Panc1 (cell line): Measurements from ENCODE around the gene SOX12. TPM values are rescaled to one million over a fixed set of nuclear protein-coding genes. Genes with fewer than 3 reads are reported as not detected.

Experiments used
- ATAC-seq: fragments of 200-7000 bp; cut with Tn5 transposase; 2 replicates; pipeline ENCODE4 v1.9.1; 2020; ENCODE audit warnings: mild to moderate bottlenecking, moderate library complexity
- BruUV-seq: library from RNA; stranded (reverse); fragments of 400-500 nt; replicated peaks from 2 replicates; lab custom pipeline; 2021; lab: Mats Ljungman, UMichigan
- CTCF ChIA-PET: fragments of 300-600 bp; sonication (Branson Sonifier 250); formaldehyde crosslinking; loops from one replicate; lab custom pipeline; 2022; ENCODE audit warnings: antibody characterized with exemption; lab: Charles Lee
- POLR2A ChIA-PET: fragments of 300-600 bp; sonication (Branson Sonifier 250); formaldehyde crosslinking; loops from one replicate; lab custom pipeline; 2022; ENCODE audit warnings: antibody characterized with exemption; lab: Charles Lee
- DNase-seq: peaks from one replicate; pipeline ENCODE4 v3.0.0-alpha.2; 2010; ENCODE audit warnings: low read depth, low spot score
- H3K27ac ChIP-seq: 2 replicates; pipeline ENCODE4 v1.5.1; 2011; ENCODE audit warnings: mild to moderate bottlenecking, low read length, inconsistent platforms
- H3K27me3 ChIP-seq: fragments of 200-500 bp; sonication (Bioruptor generic); 2 replicates; pipeline ENCODE4 v1.6.0; 2014; ENCODE audit warnings: low read length, inconsistent platforms; ENCODE audit not compliant: control insufficient read depth, insufficient read depth
- H3K36me3 ChIP-seq: fragments of 200-500 bp; sonication (Bioruptor generic); 2 replicates; pipeline ENCODE4 v1.5.1; 2014; ENCODE audit warnings: inconsistent platforms, mild to moderate bottlenecking, low read length, moderate library complexity; ENCODE audit not compliant: control insufficient read depth, insufficient read depth
- H3K4me1 ChIP-seq: 2 replicates; pipeline ENCODE4 v1.5.1; 2011; ENCODE audit warnings: inconsistent platforms, mild to moderate bottlenecking, low read length, moderate library complexity; ENCODE audit not compliant: control insufficient read depth, insufficient read depth
- H3K4me3 ChIP-seq, 2 experiments: 2 replicates each; pipeline ENCODE4 v1.5.1; 2011 to 2012; ENCODE audit warnings: low read depth in 2 of 2, low read length in 2 of 2, mild to moderate bottlenecking in 2 of 2, inconsistent platforms in 1 of 2, moderate library complexity in 1 of 2
- H3K9me3 ChIP-seq: fragments of 200-500 bp; sonication (Bioruptor generic); 2 replicates; pipeline ENCODE4 v1.5.1; 2014; ENCODE audit warnings: low read depth, mild to moderate bottlenecking, inconsistent platforms, low read length, moderate library complexity; ENCODE audit not compliant: control insufficient read depth, insufficient read depth
- POLR2AphosphoS5 ChIP-seq: IDR thresholded peaks from 2 replicates; pipeline ENCODE4 v1.6.1; 2012; ENCODE audit warnings: mild to moderate bottlenecking, low read depth, low read length, moderate library complexity
- SIN3A ChIP-seq: IDR thresholded peaks from 2 replicates; pipeline ENCODE4 v1.6.1; 2012; ENCODE audit warnings: low read depth, mild to moderate bottlenecking, low read length, moderate library complexity, borderline replicate concordance; ENCODE audit not compliant: insufficient read depth
- TCF7L2 ChIP-seq: IDR thresholded peaks from 2 replicates; pipeline ENCODE4 v1.6.1; 2011; ENCODE audit warnings: mild to moderate bottlenecking, low read depth, low read length, inconsistent platforms
- in situ Hi-C: cut with HindIII; loops from 2 replicates; pipeline ENCODE4 v1.10.0; 2016; ENCODE audit warnings: low sequenced_read_pairs, low pct_unique_long_range_greater_than_20kb
- intact Hi-C: fragments of 100-400 bp; cut with micrococcal nuclease; formaldehyde crosslinking; loops from one replicate; pipeline ENCODE4 v1.10.0; 2022; ENCODE audit not compliant: unreplicated experiment
- total RNA-seq: library from RNA; stranded (reverse); gene quantifications from one replicate; pipeline ENCODE4 v1.2.1, GENCODE V29; 2021; ENCODE audit not compliant: unreplicated experiment
- TF ChIP-seq, protein P1 (sequence below): fragments of 450-650 bp; IDR thresholded peaks from 2 replicates; pipeline ENCODE4 v1.5.1; 2017; ENCODE audit warnings: mild to moderate bottlenecking
- TF ChIP-seq, protein P2 (sequence below), 2 experiments: IDR thresholded peaks; 2 replicates each; pipeline ENCODE4 v1.6.1; 2011 to 2012; ENCODE audit warnings: low read depth in 2 of 2, control low read depth in 1 of 2, low read length in 1 of 2, mild to moderate bottlenecking in 1 of 2, moderate library complexity in 1 of 2; ENCODE audit not compliant: insufficient read depth in 1 of 2

The SOX12 gene
- total RNA-seq, 1 experiment from 2014 or later = 48.6 TPM

DNA sequence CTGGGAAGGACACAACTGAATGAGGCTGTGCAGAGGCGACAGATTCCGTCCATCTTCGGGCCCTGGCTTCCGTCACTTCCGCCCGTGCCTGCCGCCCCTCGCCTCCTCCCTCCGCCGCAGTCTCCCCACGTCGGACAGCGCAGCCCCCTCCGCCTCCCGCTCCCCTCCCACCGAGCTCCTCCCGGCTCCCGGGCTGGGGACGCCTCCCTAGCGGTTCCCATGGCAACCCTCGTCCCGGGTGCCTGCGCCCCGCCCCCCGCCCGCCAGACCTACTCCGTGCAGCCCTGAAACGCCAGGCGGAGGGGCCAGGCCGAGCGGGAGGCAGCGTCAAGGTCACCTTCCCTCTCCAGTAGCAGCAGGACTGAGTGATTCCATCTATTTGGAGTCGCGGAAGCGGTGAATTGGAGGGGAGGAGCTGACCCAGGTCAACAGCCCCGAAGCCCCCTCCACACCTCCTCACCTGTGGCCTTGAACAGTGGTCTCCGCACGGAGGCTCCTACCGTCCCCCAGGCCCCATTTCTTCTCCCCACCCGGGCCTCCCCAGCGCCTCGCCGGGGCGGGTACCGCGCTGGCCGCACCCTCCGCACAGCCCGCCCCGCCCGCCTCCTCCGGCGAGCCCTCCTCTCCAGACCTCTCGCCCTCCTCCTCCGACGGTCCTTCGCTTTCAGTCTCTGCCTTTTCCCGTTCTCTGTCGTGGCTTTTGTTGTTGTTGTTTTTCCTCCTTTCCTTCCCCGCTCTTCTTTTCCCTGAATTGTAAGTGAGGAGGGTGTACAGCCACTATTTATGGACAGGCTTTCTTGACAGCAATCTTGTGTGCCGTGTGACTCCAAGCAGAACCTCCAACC is 22.5 kb downstream of the SOX12 start:
- CTCF ChIA-PET = interaction anchor here (0.7 kb wide), 1 partner anchor 298 kb away, joined by 3 read pairs; no protein-coding TSS in a partner anchor

DNA sequence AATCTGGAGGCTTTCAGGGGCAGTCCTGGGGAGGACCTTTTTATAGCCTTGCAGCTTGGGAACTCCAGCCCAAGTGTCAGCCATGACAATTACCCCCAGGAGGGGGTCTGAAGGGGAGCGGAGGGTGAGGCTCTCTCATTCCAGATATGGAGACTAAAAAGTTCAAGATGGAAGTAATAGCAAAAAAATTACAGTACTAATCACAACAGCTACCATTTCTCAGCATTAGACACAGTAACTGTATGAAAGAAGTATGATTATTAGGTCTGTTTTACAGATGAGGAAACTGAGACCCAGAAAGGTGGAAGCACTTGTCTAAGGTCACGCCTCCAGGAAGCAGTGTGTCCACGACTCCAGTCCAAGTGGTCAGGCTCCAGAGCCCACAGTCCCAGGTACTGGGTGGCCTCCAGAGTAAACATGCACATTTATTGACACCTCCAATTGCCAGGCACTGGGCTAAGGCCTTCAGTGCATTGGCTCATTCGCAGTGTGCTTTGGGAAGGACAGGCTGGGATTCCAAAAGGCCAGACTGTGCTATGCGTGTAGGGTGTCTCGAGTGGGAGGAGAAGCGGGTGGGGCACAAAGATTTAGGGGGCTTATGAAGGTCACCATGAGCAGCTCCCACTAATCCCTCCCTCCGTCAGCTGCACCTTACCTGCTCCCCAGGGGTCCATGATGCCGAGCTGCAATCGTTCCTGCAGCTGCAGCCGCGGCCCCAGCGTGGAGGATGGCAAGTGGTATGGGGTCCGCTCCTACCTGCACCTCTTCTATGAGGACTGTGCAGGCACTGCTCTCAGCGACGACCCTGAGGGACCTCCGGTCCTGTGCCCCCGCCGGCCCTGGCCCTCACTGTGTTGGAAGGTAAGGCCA is 23.9 kb downstream of the SOX12 start:
- intact Hi-C loops = no loop called here
- DNase-seq (no peak), ATAC-seq (no peak)
- peak overlapping the region in 1 of 2 experiments; percentile 83; a peak in 1 of 4 replicates for H3K4me3 ChIP-seq
- ChIA-PET POLR2A (interaction anchor here (0.5 to 0.7 kb wide), 2 partner anchors 9 to 26 kb away, joined by 4 read pairs; no protein-coding TSS in a partner anchor), CTCF (no interaction called here)
- no peaks in the 10 kb centered on the region for H3K27me3 ChIP-seq
- peaks cover 13% of the 10 kb centered on the region for H3K4me1 ChIP-seq
- BruUV-seq = no TSS peak
- H3K27ac ChIP-seq = no peak overlapping the region
- in situ Hi-C loops = no loop called here
- no peaks in the 10 kb centered on the region for H3K9me3 ChIP-seq
- no peaks in the 10 kb centered on the region for H3K36me3 ChIP-seq
- TF ChIP-seq, protein P1, sequence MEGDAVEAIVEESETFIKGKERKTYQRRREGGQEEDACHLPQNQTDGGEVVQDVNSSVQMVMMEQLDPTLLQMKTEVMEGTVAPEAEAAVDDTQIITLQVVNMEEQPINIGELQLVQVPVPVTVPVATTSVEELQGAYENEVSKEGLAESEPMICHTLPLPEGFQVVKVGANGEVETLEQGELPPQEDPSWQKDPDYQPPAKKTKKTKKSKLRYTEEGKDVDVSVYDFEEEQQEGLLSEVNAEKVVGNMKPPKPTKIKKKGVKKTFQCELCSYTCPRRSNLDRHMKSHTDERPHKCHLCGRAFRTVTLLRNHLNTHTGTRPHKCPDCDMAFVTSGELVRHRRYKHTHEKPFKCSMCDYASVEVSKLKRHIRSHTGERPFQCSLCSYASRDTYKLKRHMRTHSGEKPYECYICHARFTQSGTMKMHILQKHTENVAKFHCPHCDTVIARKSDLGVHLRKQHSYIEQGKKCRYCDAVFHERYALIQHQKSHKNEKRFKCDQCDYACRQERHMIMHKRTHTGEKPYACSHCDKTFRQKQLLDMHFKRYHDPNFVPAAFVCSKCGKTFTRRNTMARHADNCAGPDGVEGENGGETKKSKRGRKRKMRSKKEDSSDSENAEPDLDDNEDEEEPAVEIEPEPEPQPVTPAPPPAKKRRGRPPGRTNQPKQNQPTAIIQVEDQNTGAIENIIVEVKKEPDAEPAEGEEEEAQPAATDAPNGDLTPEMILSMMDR = no peak
- no peak for TF ChIP-seq SIN3A
- TF ChIP-seq, protein P2, sequence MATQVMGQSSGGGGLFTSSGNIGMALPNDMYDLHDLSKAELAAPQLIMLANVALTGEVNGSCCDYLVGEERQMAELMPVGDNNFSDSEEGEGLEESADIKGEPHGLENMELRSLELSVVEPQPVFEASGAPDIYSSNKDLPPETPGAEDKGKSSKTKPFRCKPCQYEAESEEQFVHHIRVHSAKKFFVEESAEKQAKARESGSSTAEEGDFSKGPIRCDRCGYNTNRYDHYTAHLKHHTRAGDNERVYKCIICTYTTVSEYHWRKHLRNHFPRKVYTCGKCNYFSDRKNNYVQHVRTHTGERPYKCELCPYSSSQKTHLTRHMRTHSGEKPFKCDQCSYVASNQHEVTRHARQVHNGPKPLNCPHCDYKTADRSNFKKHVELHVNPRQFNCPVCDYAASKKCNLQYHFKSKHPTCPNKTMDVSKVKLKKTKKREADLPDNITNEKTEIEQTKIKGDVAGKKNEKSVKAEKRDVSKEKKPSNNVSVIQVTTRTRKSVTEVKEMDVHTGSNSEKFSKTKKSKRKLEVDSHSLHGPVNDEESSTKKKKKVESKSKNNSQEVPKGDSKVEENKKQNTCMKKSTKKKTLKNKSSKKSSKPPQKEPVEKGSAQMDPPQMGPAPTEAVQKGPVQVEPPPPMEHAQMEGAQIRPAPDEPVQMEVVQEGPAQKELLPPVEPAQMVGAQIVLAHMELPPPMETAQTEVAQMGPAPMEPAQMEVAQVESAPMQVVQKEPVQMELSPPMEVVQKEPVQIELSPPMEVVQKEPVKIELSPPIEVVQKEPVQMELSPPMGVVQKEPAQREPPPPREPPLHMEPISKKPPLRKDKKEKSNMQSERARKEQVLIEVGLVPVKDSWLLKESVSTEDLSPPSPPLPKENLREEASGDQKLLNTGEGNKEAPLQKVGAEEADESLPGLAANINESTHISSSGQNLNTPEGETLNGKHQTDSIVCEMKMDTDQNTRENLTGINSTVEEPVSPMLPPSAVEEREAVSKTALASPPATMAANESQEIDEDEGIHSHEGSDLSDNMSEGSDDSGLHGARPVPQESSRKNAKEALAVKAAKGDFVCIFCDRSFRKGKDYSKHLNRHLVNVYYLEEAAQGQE (IDR thresholded peaks at IDR 0.05; ENCODE audit: insufficient read depth in 1 of 2, low read depth in 2 of 2, low read length in 1 of 2) = no peak
- TF ChIP-seq TCF7L2 = no peak
- TF ChIP-seq POLR2AphosphoS5 = no peak

More for the DNA sequence above, 22.5 kb downstream of the SOX12 start:
- intact Hi-C loops = loop anchor here (2.0 kb wide), 1 partner anchor 61 kb away; the partner anchor contains the start of gene RBCK1
- POLR2A ChIA-PET = no interaction called here
- Histone ChIP-seq H3K27me3 (no peaks in the 10 kb centered on the region), H3K4me3 (peak overlapping the region; percentile 62 to 83), H3K27ac (peak overlapping the region; percentile 88), H3K9me3 (peaks cover 7% of the 10 kb centered on the region; the same call in 1 of the 2 replicates), H3K36me3 (no peaks in the 10 kb centered on the region), H3K4me1 (peaks cover 13% of the 10 kb centered on the region)
- TSS peak; percentile 26 for BruUV-seq
- ATAC-seq (peak; percentile 91), DNase-seq (no peak)
- in situ Hi-C loops = no loop called here
- TF ChIP-seq POLR2AphosphoS5 = peak; percentile 79; the same call in 1 of the 2 replicates
- TF ChIP-seq, protein P1 = no peak
- no peak for TF ChIP-seq TCF7L2
- peak; percentile 72; the same call in 1 of the 2 replicates for TF ChIP-seq SIN3A
- TF ChIP-seq, protein P2 (IDR thresholded peaks at IDR 0.05; ENCODE audit: insufficient read depth in 1 of 2, low read depth in 2 of 2, low read length in 1 of 2) = 0 out of 4 replicates have a peak, but pooled peaks of 1 of the 2 experiments have one; percentile 60
